CD14-positive monocyte (primary cell): ENCODE results near the gene MAST4. TPM values are rescaled to one million over a fixed set of nuclear protein-coding genes. Genes with fewer than 3 reads are reported as not detected.

ENCODE experiments used
- DNase-seq, 3 donors: peaks; one replicate each; pipeline ENCODE4 v3.0.0-alpha.2; 2011 to 2022
- H2AFZ ChIP-seq: 2 replicates; pipeline ENCODE4 v1.6.0; 2012; ENCODE audit warnings: mild to moderate bottlenecking, low read depth, low read length, inconsistent platforms; ENCODE audit not compliant: insufficient read depth, poor library complexity, severe bottlenecking
- H3K27ac ChIP-seq, 2 donors: 1 replicate in 1 of 2; 2 replicates in 1 of 2; pipeline ENCODE4 v1.5.1; 2012 to 2013; ENCODE audit warnings: low read length in 2 of 2, control low read depth in 1 of 2, inconsistent platforms in 1 of 2, low read depth in 1 of 2, mild to moderate bottlenecking in 1 of 2
- H3K27me3 ChIP-seq, 2 donors: one replicate each; pipeline versions ENCODE4 v1.6.0 to v1.6.1; 2011 to 2013; ENCODE audit warnings: low read length in 2 of 2; ENCODE audit not compliant: control insufficient read depth in 2 of 2, insufficient read depth in 2 of 2
- H3K36me3 ChIP-seq, 2 donors: replicated peaks in 1 of 2; 1 replicate in 1 of 2; 2 replicates in 1 of 2; pipeline versions ENCODE4 v1.5.1 to v1.6.1; 2012 to 2013; ENCODE audit warnings: low read length in 2 of 2, control low read depth in 1 of 2, inconsistent platforms in 1 of 2, mild to moderate bottlenecking in 1 of 2; ENCODE audit not compliant: insufficient read depth in 2 of 2, control insufficient read depth in 1 of 2
- H3K4me1 ChIP-seq, 2 donors: 1 replicate in 1 of 2; 2 replicates in 1 of 2; pipeline versions ENCODE4 v1.5.1 to v1.6.1; 2012 to 2013; ENCODE audit warnings: low read length in 2 of 2, control low read depth in 1 of 2, inconsistent platforms in 1 of 2, mild to moderate bottlenecking in 1 of 2, moderate library complexity in 1 of 2; ENCODE audit not compliant: insufficient read depth in 2 of 2, control insufficient read depth in 1 of 2
- H3K4me2 ChIP-seq: replicated peaks from 2 replicates; pipeline ENCODE3; 2012; ENCODE audit warnings: low read length, moderate library complexity, mild to moderate bottlenecking; ENCODE audit not compliant: poor library complexity, severe bottlenecking; ENCODE audit errors: extremely low read depth
- H3K4me3 ChIP-seq, 3 experiments: fragments of 200-600 bp in 1 of 3; sonication (generic) in 1 of 3; replicated peaks in 1 of 3; 1 replicate in 2 of 3; 2 replicates in 1 of 3; pipeline ENCODE4 v1.5.1; 2011 to 2013; ENCODE audit warnings: low read length in 3 of 3, mild to moderate bottlenecking in 3 of 3, control low read depth in 2 of 3, low read depth in 2 of 3, inconsistent platforms in 1 of 3, moderate library complexity in 1 of 3
- H3K79me2 ChIP-seq: 2 replicates; pipeline ENCODE4 v1.6.0; 2012; ENCODE audit warnings: mild to moderate bottlenecking, control low read depth, inconsistent platforms, low read length, moderate library complexity; ENCODE audit not compliant: insufficient read depth
- H3K9ac ChIP-seq: 2 replicates; pipeline ENCODE4 v1.6.0; 2017; ENCODE audit warnings: low read length, mild to moderate bottlenecking; ENCODE audit not compliant: insufficient read depth, poor library complexity, severe bottlenecking
- H3K9me3 ChIP-seq, 2 donors: replicated peaks in 1 of 2; 1 replicate in 1 of 2; 2 replicates in 1 of 2; pipeline versions ENCODE4 v1.5.1 to v1.6.1; 2012 to 2013; ENCODE audit warnings: low read length in 2 of 2, control low read depth in 1 of 2; ENCODE audit not compliant: control insufficient read depth in 1 of 2, insufficient read depth in 1 of 2
- H4K20me1 ChIP-seq: 2 replicates; pipeline ENCODE4 v1.6.0; 2012; ENCODE audit warnings: mild to moderate bottlenecking, low read length, control low read depth, moderate library complexity; ENCODE audit not compliant: insufficient read depth
- H3K27ac Mint-ChIP-seq, 7 donors: one replicate each; pipeline ENCODE4 v1.8.0; 2020; ENCODE audit warnings: mild to moderate bottlenecking in 7 of 7, mixed read lengths in 7 of 7, moderate library complexity in 6 of 7, inconsistent platforms in 2 of 7
- H3K27me3 Mint-ChIP-seq, 3 donors: one replicate each; pipeline ENCODE4 v1.8.0; 2021 to 2022; ENCODE audit warnings: low read depth in 3 of 3, mild to moderate bottlenecking in 3 of 3, mixed read lengths in 3 of 3, moderate library complexity in 3 of 3, inconsistent platforms in 1 of 3
- H3K36me3 Mint-ChIP-seq, 2 donors: one replicate each; pipeline ENCODE4 v1.8.0; 2020; ENCODE audit warnings: mixed read lengths in 2 of 2, inconsistent platforms in 1 of 2, mild to moderate bottlenecking in 1 of 2
- H3K4me1 Mint-ChIP-seq: one replicate; pipeline ENCODE4 v1.8.0; 2020; ENCODE audit warnings: mild to moderate bottlenecking, mixed read lengths
- H3K4me3 Mint-ChIP-seq, 2 donors: one replicate each; pipeline ENCODE4 v1.8.0; 2020; ENCODE audit warnings: mild to moderate bottlenecking in 2 of 2, mixed read lengths in 2 of 2, moderate library complexity in 1 of 2
- H3K9me3 Mint-ChIP-seq, 7 donors: one replicate each; pipeline ENCODE4 v1.8.0; 2020 to 2022; ENCODE audit warnings: mixed read lengths in 7 of 7, mild to moderate bottlenecking in 6 of 7, moderate library complexity in 6 of 7, inconsistent platforms in 2 of 7
- CTCF ChIP-seq: fragments of 200-600 bp; IDR thresholded peaks from one replicate; pipeline ENCODE4 v1.8.0; 2022; ENCODE audit warnings: antibody characterized with exemption, mild to moderate bottlenecking
- WGBS: methylation state at CpG from one replicate; pipeline ENCODE4 v1.1.5; 2013; ENCODE audit warnings: missing lambda C conversion rate; ENCODE audit not compliant: insufficient coverage; 5-methylcytosine and 5-hydroxymethylcytosine counted together
- intact Hi-C, 2 donors: fragments of 100-400 bp; cut with micrococcal nuclease; formaldehyde crosslinking; loops; one replicate each; pipeline versions ENCODE4 v1.15.0 to v1.15.1; 2023
- polyA plus RNA-seq, 3 donors: library from polyadenylated mRNA; depleted of rRNA in 1 of 3; unstranded in 2 of 3; stranded (reverse) in 1 of 3; fragments of 300-500 nt in 2 of 3; fragments of >200 nt in 1 of 3; fragmentation: Illumina TruSeq in 2 of 3; gene quantifications; 1 replicate in 2 of 3; 2 replicates in 1 of 3; pipeline ENCODE4 v1.2.3, GENCODE V29; 2012 to 2021

Gene MAST4
- polyA plus RNA-seq, 3 donors: 0.03 to 0.24 TPM; not detected in 1

GRCh38 chr5:66669086-66669861 lies 73.1 kb downstream of the MAST4 start:
- Histone ChIP-seq H3K79me2 (no peaks in the 10 kb centered on the region), H3K27ac (no peak overlapping the region), H3K27me3 (no peaks in the 10 kb centered on the region), H3K4me3 (no peak overlapping the region), H3K9ac (no peak overlapping the region), H3K36me3 (no peaks in the 10 kb centered on the region), H3K4me2 (no peak overlapping the region), H2AFZ (no peak overlapping the region), H3K9me3 (no peaks in the 10 kb centered on the region), H3K4me1 (no peaks in the 10 kb centered on the region), H4K20me1 (no peaks in the 10 kb centered on the region)
- no peaks in the 10 kb centered on the region for H3K4me1 Mint-ChIP-seq
- TF ChIP-seq CTCF: no peak
- no peak overlapping the region for H3K4me3 Mint-ChIP-seq
- H3K27ac Mint-ChIP-seq: no peak overlapping the region
- no peak for DNase-seq
- peaks cover 0 to 2% (median 0%) of the 10 kb centered on the region in 7 donors for H3K9me3 Mint-ChIP-seq
- intact Hi-C loops: no loop called here
- WGBS: 88% methylated on average over 1 of the region's 5 CpGs
- no peaks in the 10 kb centered on the region for H3K36me3 Mint-ChIP-seq
- peaks cover 0 to 9% (median 3%) of the 10 kb centered on the region in 3 donors for H3K27me3 Mint-ChIP-seq

- Histone ChIP-seq H4K20me1 (no peaks in the 10 kb centered on the region), H3K27ac (no peak overlapping the region), H3K4me1 (no peaks in the 10 kb centered on the region), H3K4me3 (no peak overlapping the region), H3K36me3 (no peaks in the 10 kb centered on the region), H3K9me3 (no peaks in the 10 kb centered on the region), H3K9ac (no peak overlapping the region), H3K4me2 (no peak overlapping the region), H2AFZ (no peak overlapping the region), H3K79me2 (no peaks in the 10 kb centered on the region), H3K27me3 (no peaks in the 10 kb centered on the region)
- no peak overlapping the region for H3K27ac Mint-ChIP-seq
- no peak overlapping the region for H3K4me3 Mint-ChIP-seq
- no peaks in the 10 kb centered on the region for H3K4me1 Mint-ChIP-seq
- intact Hi-C loops: no loop called here
- peaks cover 0 to 2% (median 0%) of the 10 kb centered on the region in 7 donors for H3K9me3 Mint-ChIP-seq
- 100% methylated on average over 1 of the region's 3 CpGs for WGBS
- DNase-seq: no peak
- no peak for TF ChIP-seq CTCF
- no peaks in the 10 kb centered on the region for H3K36me3 Mint-ChIP-seq
- H3K27me3 Mint-ChIP-seq: peaks cover 0 to 5% (median 3%) of the 10 kb centered on the region in 3 donors
Observed at GRCh38 chr5:66669862-66670195, 73.6 kb downstream of the MAST4 start.
